H9 (cell line): ENCODE measurements around the gene TXNL4A. TPM values are rescaled to one million over a fixed set of nuclear protein-coding genes. Genes with fewer than 3 reads are reported as not detected.

Source experiments
- DNase-seq: peaks from one replicate; pipeline ENCODE4 v3.0.0-alpha.2; 2017
- H2AFZ ChIP-seq: one replicate; pipeline ENCODE4 v1.6.1; 2013; ENCODE audit warnings: mild to moderate bottlenecking, low read length, control low read depth, moderate library complexity
- H2AK5ac ChIP-seq: 2 replicates; pipeline ENCODE4 v1.6.1; 2013; ENCODE audit warnings: low read length, control low read depth, mixed read lengths; ENCODE audit not compliant: insufficient read length
- H2BK120ac ChIP-seq: one replicate; pipeline ENCODE4 v1.6.1; 2013; ENCODE audit warnings: low read depth, mild to moderate bottlenecking, low read length, control low read depth, inconsistent platforms; ENCODE audit not compliant: poor library complexity, severe bottlenecking
- H2BK12ac ChIP-seq: 2 replicates; pipeline ENCODE4 v1.6.1; 2013; ENCODE audit warnings: low read length, control low read depth, mixed read lengths, low read depth; ENCODE audit not compliant: insufficient read length
- H2BK15ac ChIP-seq: 2 replicates; pipeline ENCODE4 v1.6.1; 2013; ENCODE audit warnings: low read depth, low read length, control low read depth
- H2BK20ac ChIP-seq: one replicate; pipeline ENCODE4 v1.6.1; 2013; ENCODE audit warnings: low read depth, mild to moderate bottlenecking, low read length, control low read depth, inconsistent platforms; ENCODE audit not compliant: poor library complexity, severe bottlenecking
- H2BK5ac ChIP-seq: 2 replicates; pipeline ENCODE4 v1.6.1; 2013; ENCODE audit warnings: low read length, control low read depth, mixed read lengths; ENCODE audit not compliant: insufficient read length
- H3K14ac ChIP-seq: 2 replicates; pipeline ENCODE4 v1.6.1; 2013; ENCODE audit warnings: low read length, control low read depth; ENCODE audit not compliant: insufficient read depth
- H3K18ac ChIP-seq: 2 replicates; pipeline ENCODE4 v1.6.1; 2013; ENCODE audit warnings: low read depth, mild to moderate bottlenecking, mixed read lengths, low read length, control low read depth; ENCODE audit not compliant: insufficient read length
- H3K23ac ChIP-seq: 2 replicates; pipeline ENCODE4 v1.6.1; 2013; ENCODE audit warnings: low read length, control low read depth, mixed read lengths, low read depth; ENCODE audit not compliant: insufficient read length
- H3K23me2 ChIP-seq: 2 replicates; pipeline ENCODE4 v1.6.1; 2013; ENCODE audit warnings: low read depth, mild to moderate bottlenecking, mixed read lengths, low read length, control low read depth; ENCODE audit not compliant: insufficient read length, poor library complexity, severe bottlenecking
- H3K27ac ChIP-seq: 2 replicates; pipeline ENCODE4 v1.5.1; 2013; ENCODE audit warnings: low read length, control low read depth, mixed read lengths, low read depth; ENCODE audit not compliant: insufficient read length
- H3K27me3 ChIP-seq: 2 replicates; pipeline ENCODE4 v1.6.1; 2013; ENCODE audit warnings: low read length, control low read depth, inconsistent platforms; ENCODE audit not compliant: insufficient read depth
- H3K4ac ChIP-seq: 2 replicates; pipeline ENCODE4 v1.6.1; 2013; ENCODE audit warnings: low read depth, mild to moderate bottlenecking, control low read depth, inconsistent platforms, low read length, moderate library complexity
- H3K4me1 ChIP-seq: 2 replicates; pipeline ENCODE4 v1.6.1; 2013; ENCODE audit warnings: low read length, control low read depth, inconsistent platforms; ENCODE audit not compliant: insufficient read depth
- H3K4me2 ChIP-seq: 2 replicates; pipeline ENCODE4 v1.6.1; 2013; ENCODE audit warnings: low read length, control low read depth, mixed read lengths; ENCODE audit not compliant: insufficient read length, insufficient read depth
- H3K56ac ChIP-seq: 2 replicates; pipeline ENCODE4 v1.6.1; 2013; ENCODE audit warnings: low read depth, mild to moderate bottlenecking, mixed read lengths, low read length, control low read depth; ENCODE audit not compliant: insufficient read length
- H3K79me1 ChIP-seq: 2 replicates; pipeline ENCODE4 v1.6.1; 2013; ENCODE audit warnings: low read depth, mild to moderate bottlenecking, moderate library complexity, low read length, control low read depth, inconsistent platforms; ENCODE audit not compliant: insufficient read depth, poor library complexity, severe bottlenecking
- H3K79me2 ChIP-seq: 2 replicates; pipeline ENCODE4 v1.6.1; 2013; ENCODE audit warnings: low read length, control low read depth, inconsistent platforms; ENCODE audit not compliant: insufficient read depth
- H3K9ac ChIP-seq: 2 replicates; pipeline ENCODE4 v1.6.1; 2013; ENCODE audit warnings: low read length, control low read depth, mixed read lengths; ENCODE audit not compliant: insufficient read length; ENCODE audit errors: extremely low read depth
- H3K9me3 ChIP-seq: one replicate; pipeline ENCODE4 v1.6.1; 2013; ENCODE audit warnings: low read depth, low read length, inconsistent platforms; ENCODE audit not compliant: control insufficient read depth
- H3T11ph ChIP-seq: one replicate; pipeline ENCODE4 v1.6.1; 2013; ENCODE audit warnings: mild to moderate bottlenecking, low read length, control low read depth, inconsistent platforms
- H4K20me1 ChIP-seq: one replicate; pipeline ENCODE4 v1.6.1; 2013; ENCODE audit not compliant: control insufficient read depth, insufficient read length, insufficient read depth
- H4K5ac ChIP-seq: 2 replicates; pipeline ENCODE4 v1.6.1; 2013; ENCODE audit warnings: low read depth, mild to moderate bottlenecking, mixed read lengths, low read length, control low read depth; ENCODE audit not compliant: insufficient read length
- H4K8ac ChIP-seq: replicated peaks from 2 replicates; pipeline ENCODE4 v1.6.1; 2013; ENCODE audit warnings: low read length, control low read depth, mixed read lengths, low read depth; ENCODE audit not compliant: insufficient read length
- H4K91ac ChIP-seq: 2 replicates; pipeline ENCODE4 v1.6.1; 2013; ENCODE audit warnings: low read depth, mild to moderate bottlenecking, moderate library complexity, mixed read lengths, low read length, control low read depth; ENCODE audit not compliant: insufficient read length
- H3K27ac Mint-ChIP-seq, 3 experiments: 2 replicates in 2 of 3; 3 replicates in 1 of 3; pipeline ENCODE4 v1.8.0; 2020 to 2021; ENCODE audit warnings: mixed read lengths in 3 of 3, mild to moderate bottlenecking in 1 of 3, moderate library complexity in 1 of 3
- H3K27me3 Mint-ChIP-seq: 2 replicates; pipeline ENCODE4 v1.8.0; 2021; ENCODE audit warnings: low read depth, mild to moderate bottlenecking, moderate library complexity, mixed read lengths
- H3K36me3 Mint-ChIP-seq, 3 experiments: 2 replicates in 2 of 3; 3 replicates in 1 of 3; pipeline ENCODE4 v1.8.0; 2020 to 2021; ENCODE audit warnings: low read depth in 3 of 3, mixed read lengths in 3 of 3; ENCODE audit not compliant: insufficient read depth in 1 of 3
- H3K4me1 Mint-ChIP-seq, 2 experiments: 2 replicates each; pipeline ENCODE4 v1.8.0; 2020; ENCODE audit warnings: mixed read lengths in 2 of 2
- H3K4me3 Mint-ChIP-seq, 2 experiments: 2 replicates in 1 of 2; 3 replicates in 1 of 2; pipeline ENCODE4 v1.8.0; 2020 to 2021; ENCODE audit warnings: mild to moderate bottlenecking in 2 of 2, mixed read lengths in 2 of 2, moderate library complexity in 1 of 2
- H3K9me3 Mint-ChIP-seq, 2 experiments: 2 replicates in 1 of 2; 3 replicates in 1 of 2; pipeline ENCODE4 v1.8.0; 2020; ENCODE audit warnings: mild to moderate bottlenecking in 2 of 2, mixed read lengths in 2 of 2, moderate library complexity in 1 of 2
- WGBS: extraction: QIAGEN DNeasy Blood & Tissue Kit; methylation state at CpG from one replicate; pipeline ENCODE4 v1.1.7; 2013; ENCODE audit warnings: missing lambda C conversion rate, low lambda C conversion rate, mixed read lengths; ENCODE audit not compliant: insufficient read length; ENCODE audit errors: extremely low coverage; 5-methylcytosine and 5-hydroxymethylcytosine counted together
- total RNA-seq: library from RNA; stranded (reverse); gene quantifications from 2 replicates; pipeline ENCODE4 v1.2.1, GENCODE V29; 2021
- TF ChIP-seq, protein P1 (sequence below): fragments of 200-600 bp; sonication (generic); conservative IDR thresholded peaks from 3 replicates; pipeline ENCODE4 v1.8.0; 2021; ENCODE audit warnings: antibody characterized with exemption, mild to moderate bottlenecking

TXNL4A gene
- total RNA-seq, 1 experiment from 2014 or later = 163 TPM

DNA sequence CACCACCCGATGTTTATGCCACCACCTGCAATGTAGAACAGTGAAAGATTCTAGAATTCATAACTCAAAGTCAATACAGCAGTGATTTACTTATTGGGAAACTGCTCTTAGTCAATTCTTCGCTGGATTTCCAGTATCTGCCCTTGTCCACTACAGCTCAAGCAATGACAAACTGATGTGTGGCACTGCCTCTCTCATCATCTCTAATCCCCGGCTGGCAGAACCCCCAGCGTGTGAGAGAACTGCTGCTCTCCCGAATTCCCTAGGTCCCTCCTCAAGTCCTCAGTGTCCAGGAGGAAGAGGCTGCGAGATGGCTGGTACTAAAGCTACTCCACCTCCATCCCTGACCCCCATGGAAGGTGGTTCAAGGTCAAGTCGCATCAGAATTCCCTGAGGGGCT, 1.6 kb downstream of the TXNL4A start:
- Histone ChIP-seq H4K8ac (no peak overlapping the region), H2BK5ac (no peak overlapping the region), H3K56ac (no peak overlapping the region), H4K20me1 (no peaks in the 10 kb centered on the region), H3K9ac (peak overlapping the region; percentile 20), H3K14ac (no peak overlapping the region), H3K27me3 (no peaks in the 10 kb centered on the region), H3K23ac (no peak overlapping the region), H2AFZ (no peak overlapping the region), H3K23me2 (peaks cover 8% of the 10 kb centered on the region), H4K91ac (no peak overlapping the region), H3K4me2 (peak overlapping the region; percentile 39), H2BK20ac (no peak overlapping the region), H3K4ac (no peak overlapping the region), H3K27ac (no peak overlapping the region), H3K9me3 (no peaks in the 10 kb centered on the region), H3T11ph (no peak overlapping the region), H3K79me2 (peaks cover 54% of the 10 kb centered on the region), H3K4me1 (no peaks in the 10 kb centered on the region), H2BK120ac (no peak overlapping the region), H2BK12ac (no peak overlapping the region), H2AK5ac (no peak overlapping the region), H3K18ac (no peak overlapping the region), H3K79me1 (peaks cover 6% of the 10 kb centered on the region), H4K5ac (no peak overlapping the region), H2BK15ac (no peak overlapping the region)
- Mint-ChIP-seq H3K4me3 (peak overlapping the region; percentile 82 to 90), H3K9me3 (no peaks in the 10 kb centered on the region), H3K4me1 (peaks cover 13 to 14% of the 10 kb centered on the region in 2 experiments), H3K27me3 (no peaks in the 10 kb centered on the region), H3K27ac (peak overlapping the region in 2 of 3 experiments; percentile 11 to 64; a peak in 2 of 7 replicates), H3K36me3 (peaks cover 19 to 37% (median 32%) of the 10 kb centered on the region in 3 experiments)
- WGBS = no CpG with 5 or more reads among the region's 7 CpGs
- TF ChIP-seq, protein P1, sequence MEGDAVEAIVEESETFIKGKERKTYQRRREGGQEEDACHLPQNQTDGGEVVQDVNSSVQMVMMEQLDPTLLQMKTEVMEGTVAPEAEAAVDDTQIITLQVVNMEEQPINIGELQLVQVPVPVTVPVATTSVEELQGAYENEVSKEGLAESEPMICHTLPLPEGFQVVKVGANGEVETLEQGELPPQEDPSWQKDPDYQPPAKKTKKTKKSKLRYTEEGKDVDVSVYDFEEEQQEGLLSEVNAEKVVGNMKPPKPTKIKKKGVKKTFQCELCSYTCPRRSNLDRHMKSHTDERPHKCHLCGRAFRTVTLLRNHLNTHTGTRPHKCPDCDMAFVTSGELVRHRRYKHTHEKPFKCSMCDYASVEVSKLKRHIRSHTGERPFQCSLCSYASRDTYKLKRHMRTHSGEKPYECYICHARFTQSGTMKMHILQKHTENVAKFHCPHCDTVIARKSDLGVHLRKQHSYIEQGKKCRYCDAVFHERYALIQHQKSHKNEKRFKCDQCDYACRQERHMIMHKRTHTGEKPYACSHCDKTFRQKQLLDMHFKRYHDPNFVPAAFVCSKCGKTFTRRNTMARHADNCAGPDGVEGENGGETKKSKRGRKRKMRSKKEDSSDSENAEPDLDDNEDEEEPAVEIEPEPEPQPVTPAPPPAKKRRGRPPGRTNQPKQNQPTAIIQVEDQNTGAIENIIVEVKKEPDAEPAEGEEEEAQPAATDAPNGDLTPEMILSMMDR = no peak
- no peak for DNase-seq
